GM12801 (cell line): ENCODE results near the gene FRMD6.

Experiments
- CTCF ChIP-seq: IDR thresholded peaks from one replicate; pipeline ENCODE4 v1.5.1; 2011; ENCODE audit warnings: control low read depth; ENCODE audit not compliant: insufficient read length; ENCODE audit errors: extremely low read depth

Gene FRMD6

GRCh38 chr14:51658441-51659173 lies 6.9 kb downstream of the FRMD6 start:
- no peak for TF ChIP-seq CTCF

GRCh38 chr14:51660741-51661140 lies 9.0 kb downstream of the FRMD6 start:
- TF ChIP-seq CTCF: no peak

GRCh38 chr14:51661504-51661903 lies 9.8 kb downstream of the FRMD6 start:
- no peak for TF ChIP-seq CTCF

- no peak for TF ChIP-seq CTCF
These were observed 12.1 kb downstream of the FRMD6 start for GRCh38 chr14:51663783-51664326.

GRCh38 chr14:51666070-51666469 lies 14.4 kb downstream of the FRMD6 start:
- no peak for TF ChIP-seq CTCF

GRCh38 chr14:51666826-51667225 lies 15.1 kb downstream of the FRMD6 start:
- no peak for TF ChIP-seq CTCF

GRCh38 chr14:51668870-51669269 lies 17.2 kb downstream of the FRMD6 start:
- no peak for TF ChIP-seq CTCF
